GM12878 (cell line): ENCODE measurements around the gene SLC12A9. TPM values are rescaled to one million over a fixed set of nuclear protein-coding genes. Genes with fewer than 3 reads are reported as not detected.

Experiments used
- ATAC-seq: fragments of 200-7000 bp; cut with Tn5 transposase; 3 replicates; pipeline ENCODE4 v1.9.1; 2020; ENCODE audit warnings: mild to moderate bottlenecking, moderate library complexity
- BruUV-seq: library from RNA; stranded (reverse); fragments of 400-500 nt; replicated peaks from 2 replicates; lab custom pipeline; 2021; lab: Mats Ljungman, UMichigan
- CTCF ChIA-PET: fragments of 300-600 bp; sonication (Branson Sonifier 250); formaldehyde crosslinking; extraction: SDS; loops from one replicate; lab custom pipeline; 2021; ENCODE audit warnings: inconsistent platforms; lab: Yijun Ruan, JAX
- POLR2A ChIA-PET: fragments of 350-600 bp; formaldehyde crosslinking; extraction: SDS; loops from one replicate; lab custom pipeline; 2021; ENCODE audit warnings: inconsistent platforms; lab: Charles Lee
- RAD21 ChIA-PET: fragments of 300-600 bp; sonication (Branson Sonifier 250); formaldehyde crosslinking; loops from one replicate; lab custom pipeline; 2023; ENCODE audit warnings: antibody characterized with exemption; ENCODE audit not compliant: unreplicated experiment; lab: Charles Lee
- SMC1A ChIA-PET: fragments of 300-600 bp; sonication (Branson Sonifier 250); formaldehyde crosslinking; loops from one replicate; lab custom pipeline; 2023; ENCODE audit not compliant: unreplicated experiment, uncharacterized antibody; lab: Charles Lee
- DNase-seq: peaks from one replicate; pipeline ENCODE4 v3.0.0-alpha.2; 2011; ENCODE audit warnings: low read depth, low spot score
- FAIRE-seq: peaks from 3 replicates; lab custom pipeline; 2011; peaks lifted over from hg19 to GRCh38; lab: Jason Lieb, UNC
- H2AFZ ChIP-seq: 2 replicates; pipeline ENCODE4 v1.6.0; 2011; ENCODE audit warnings: low read depth, low read length, control low read depth; ENCODE audit not compliant: control insufficient read depth
- H3K27ac ChIP-seq: 2 replicates; pipeline ENCODE4 v1.5.1; 2011; ENCODE audit warnings: control low read depth; ENCODE audit not compliant: control insufficient read depth, insufficient read depth
- H3K27me3 ChIP-seq, 2 experiments: replicated peaks in 1 of 2; 2 replicates each; pipeline versions ENCODE4 v1.6.0 to v1.6.1; 2011; ENCODE audit warnings: low read length in 1 of 2; ENCODE audit not compliant: control insufficient read depth in 2 of 2, insufficient read depth in 2 of 2
- H3K36me3 ChIP-seq, 2 experiments: 2 replicates each; pipeline ENCODE4 v1.5.1; 2011; ENCODE audit warnings: low read length in 1 of 2; ENCODE audit not compliant: control insufficient read depth in 2 of 2, insufficient read depth in 2 of 2
- H3K4me1 ChIP-seq: 2 replicates; pipeline ENCODE4 v1.6.1; 2011; ENCODE audit warnings: mild to moderate bottlenecking, low read length, moderate library complexity, mixed read lengths; ENCODE audit not compliant: control insufficient read depth, insufficient read depth
- H3K4me2 ChIP-seq: 2 replicates; pipeline ENCODE4 v1.6.0; 2011; ENCODE audit warnings: control low read depth; ENCODE audit not compliant: control insufficient read depth, insufficient read depth
- H3K4me3 ChIP-seq: fragments of 200-600 bp; sonication (generic); 2 replicates; pipeline ENCODE4 v1.5.1; 2016
- H3K79me2 ChIP-seq: 2 replicates; pipeline ENCODE4 v1.6.0; 2011; ENCODE audit warnings: low read length; ENCODE audit not compliant: control insufficient read depth, insufficient read depth
- H3K9ac ChIP-seq: 2 replicates; pipeline ENCODE4 v1.8.0; 2011; ENCODE audit warnings: low read length, control low read depth, mixed read lengths; ENCODE audit not compliant: control insufficient read depth, insufficient read depth
- H3K9me3 ChIP-seq: replicated peaks from 3 replicates; pipeline ENCODE4 v1.5.1; 2011; ENCODE audit warnings: mild to moderate bottlenecking, low read length; ENCODE audit not compliant: control insufficient read depth, insufficient read depth
- H4K20me1 ChIP-seq: 2 replicates; pipeline ENCODE4 v1.6.0; 2011; ENCODE audit not compliant: control insufficient read depth, insufficient read depth
- CREB1 ChIP-seq: IDR thresholded peaks from 2 replicates; pipeline ENCODE4 v1.6.1; 2012; ENCODE audit warnings: low read depth, mild to moderate bottlenecking, inconsistent platforms
- CREM ChIP-seq: IDR thresholded peaks from 2 replicates; pipeline ENCODE4 v1.6.1; 2014; ENCODE audit warnings: antibody characterized with exemption, low read depth
- EZH2 ChIP-seq: IDR thresholded peaks from 2 replicates; pipeline ENCODE4 v1.6.1; 2012; ENCODE audit warnings: low read depth, mild to moderate bottlenecking, control low read depth, inconsistent platforms, low read length, borderline replicate concordance; ENCODE audit not compliant: control insufficient read depth
- IKZF1 ChIP-seq: fragments of 450-650 bp; conservative IDR thresholded peaks from 2 replicates; pipeline ENCODE4 v1.6.1; 2017; ENCODE audit warnings: antibody characterized with exemption, mild to moderate bottlenecking
- JUNB ChIP-seq: IDR thresholded peaks from 2 replicates; pipeline ENCODE4 v1.6.1; 2016; ENCODE audit warnings: antibody characterized with exemption, mild to moderate bottlenecking
- NFIC ChIP-seq: IDR thresholded peaks from 2 replicates; pipeline ENCODE4 v1.6.1; 2012; ENCODE audit warnings: low read depth, mild to moderate bottlenecking, inconsistent platforms, low read length, moderate library complexity
- NFYA ChIP-seq: IDR thresholded peaks from 2 replicates; pipeline ENCODE4 v1.6.1; 2011; ENCODE audit warnings: low read depth, mild to moderate bottlenecking, low read length, improper control_type of control experiment, borderline replicate concordance
- NR2F1 ChIP-seq: fragments of 450-650 bp; conservative IDR thresholded peaks from 2 replicates; pipeline ENCODE4 v1.6.1; 2017; ENCODE audit warnings: mild to moderate bottlenecking
- POLR2AphosphoS5 ChIP-seq: IDR thresholded peaks from 2 replicates; pipeline ENCODE4 v1.6.1; 2011; ENCODE audit warnings: mild to moderate bottlenecking, low read length, inconsistent platforms
- RBBP5 ChIP-seq: fragments of 200-600 bp; sonication (generic); conservative IDR thresholded peaks from 2 replicates; pipeline ENCODE4 v1.6.1; 2016
- RUNX3 ChIP-seq: IDR thresholded peaks from 2 replicates; pipeline ENCODE4 v1.6.1; 2012; ENCODE audit warnings: low read length, inconsistent platforms
- SMARCA5 ChIP-seq: fragments of 450-650 bp; IDR thresholded peaks from 2 replicates; pipeline ENCODE4 v1.6.1; 2017; ENCODE audit warnings: mild to moderate bottlenecking
- SREBF1 ChIP-seq: IDR thresholded peaks from 2 replicates; pipeline ENCODE4 v1.6.1; 2012; ENCODE audit warnings: mild to moderate bottlenecking, low read length
- STAT3 ChIP-seq: IDR thresholded peaks from 2 replicates; pipeline ENCODE4 v1.6.1; 2011; ENCODE audit warnings: low read depth, low read length, improper control_type of control experiment
- ZBTB40 ChIP-seq: fragments of 450-650 bp; IDR thresholded peaks from 2 replicates; pipeline ENCODE4 v1.6.1; 2016; ENCODE audit warnings: mild to moderate bottlenecking, moderate library complexity, borderline replicate concordance
- ZNF592 ChIP-seq: fragments of 450-650 bp; IDR thresholded peaks from 2 replicates; pipeline ENCODE4 v1.6.1; 2017; ENCODE audit warnings: mild to moderate bottlenecking, moderate library complexity
- WGBS: methylation state at CpG from one replicate; pipeline ENCODE4 v1.1.6; 2016; ENCODE audit warnings: low lambda C conversion rate; ENCODE audit not compliant: insufficient replicate concordance, insufficient coverage; ENCODE audit errors: missing lambda C conversion rate; 5-methylcytosine and 5-hydroxymethylcytosine counted together
- in situ Hi-C: fragments of 300-500 bp; cut with MboI; formaldehyde crosslinking; loops from 9 replicates; pipeline ENCODE4 v1.14.3; 2018; ENCODE audit warnings: mixed read lengths
- intact Hi-C: fragments of 100-400 bp; cut with micrococcal nuclease; formaldehyde crosslinking; loops from one replicate; pipeline ENCODE4 v1.14.2; 2022; ENCODE audit not compliant: unreplicated experiment
- polyA plus RNA-seq, 11 experiments: library from polyadenylated mRNA; depleted of rRNA in 4 of 11; unstranded in 6 of 11; stranded (reverse) in 5 of 11; fragments of >200 nt; fragmentation: Nextera tagmentation in 4 of 11; fragmentation: Illumina TruSeq in 1 of 11; extraction: Ambion mirVana in 4 of 11; extraction: Trizol in 1 of 11; gene quantifications; 1 replicate in 1 of 11; 2 replicates in 10 of 11; pipeline versions ENCODE4 v1.2.1 to v1.2.3, GENCODE V29; 2011 to 2016; ENCODE audit warnings: inconsistent platforms in 2 of 11, missing spikeins in 2 of 11, low read depth in 1 of 11
- total RNA-seq, 4 experiments: library from RNA; depleted of rRNA in 3 of 4; stranded (reverse); fragments of >200 nt in 3 of 4; fragmentation: Illumina TruSeq in 1 of 4; extraction: Trizol in 1 of 4; gene quantifications; 2 replicates each; pipeline versions ENCODE4 v1.2.1 to v1.2.3, GENCODE V29; 2013 to 2021
- TF ChIP-seq, protein P1 (sequence below): IDR thresholded peaks from 2 replicates; pipeline ENCODE4 v1.6.1; 2012; ENCODE audit warnings: low read depth, low read length, improper control_type of control experiment

Gene SLC12A9
- total and polyA plus RNA-seq, 10 of the 15 experiments (the other 5 are each of a cell fraction or from before 2014, with no cell fraction given): 0.24 to 18.5 (median 9.4) TPM

DNA sequence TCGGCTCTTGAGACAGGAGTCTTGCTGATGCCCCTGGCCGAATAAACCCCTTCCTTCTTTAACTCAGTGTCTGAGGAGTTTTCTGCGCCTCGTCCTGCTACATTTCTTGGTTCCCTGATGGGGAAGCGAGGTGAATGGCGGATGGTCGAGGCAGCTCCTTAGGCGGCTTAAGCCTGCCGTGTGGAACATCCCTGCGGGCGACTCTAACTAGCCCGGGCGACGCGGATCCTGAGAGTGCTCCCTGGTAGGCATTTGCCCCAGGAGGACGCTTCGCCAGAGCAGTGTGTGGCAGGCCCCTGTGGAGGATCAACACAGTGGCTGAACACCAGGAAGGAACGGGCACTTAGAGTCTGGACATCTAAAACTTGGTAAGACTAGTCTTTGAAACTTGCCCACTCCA is 13.2 kb upstream of the SLC12A9 start:
- BruUV-seq: no TSS peak
- ChIA-PET RAD21 (no interaction called here), CTCF (no interaction called here), SMC1A (no interaction called here), POLR2A (no interaction called here)
- Histone ChIP-seq H3K27me3 (no peaks in the 10 kb centered on the region), H4K20me1 (no peaks in the 10 kb centered on the region), H3K4me3 (no peak overlapping the region), H3K4me1 (no peaks in the 10 kb centered on the region; the same call in 1 of the 2 replicates), H3K27ac (no peak overlapping the region), H3K79me2 (no peaks in the 10 kb centered on the region), H3K9ac (no peak overlapping the region), H3K9me3 (no peaks in the 10 kb centered on the region), H2AFZ (no peak overlapping the region), H3K4me2 (no peak overlapping the region), H3K36me3 (no peaks in the 10 kb centered on the region)
- in situ Hi-C loops: no loop called here
- no peak for ATAC-seq
- DNase-seq: no peak
- no peak for FAIRE-seq
- intact Hi-C loops: loop anchor here (5.0 kb wide), 1 partner anchor 37 kb away; no protein-coding TSS in a partner anchor
- 90% methylated on average over 18 of the region's 18 CpGs for WGBS
- TF ChIP-seq NFIC: no peak
- TF ChIP-seq POLR2AphosphoS5: no peak
- TF ChIP-seq ZBTB40: no peak
- no peak for TF ChIP-seq EZH2
- no peak for TF ChIP-seq NFYA
- TF ChIP-seq IKZF1: no peak
- TF ChIP-seq CREB1: no peak
- TF ChIP-seq NR2F1: no peak
- TF ChIP-seq, protein P1, sequence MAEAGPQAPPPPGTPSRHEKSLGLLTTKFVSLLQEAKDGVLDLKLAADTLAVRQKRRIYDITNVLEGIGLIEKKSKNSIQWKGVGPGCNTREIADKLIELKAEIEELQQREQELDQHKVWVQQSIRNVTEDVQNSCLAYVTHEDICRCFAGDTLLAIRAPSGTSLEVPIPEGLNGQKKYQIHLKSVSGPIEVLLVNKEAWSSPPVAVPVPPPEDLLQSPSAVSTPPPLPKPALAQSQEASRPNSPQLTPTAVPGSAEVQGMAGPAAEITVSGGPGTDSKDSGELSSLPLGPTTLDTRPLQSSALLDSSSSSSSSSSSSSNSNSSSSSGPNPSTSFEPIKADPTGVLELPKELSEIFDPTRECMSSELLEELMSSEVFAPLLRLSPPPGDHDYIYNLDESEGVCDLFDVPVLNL: no peak
- TF ChIP-seq SREBF1: no peak
- no peak for TF ChIP-seq STAT3
- no peak for TF ChIP-seq ZNF592
- TF ChIP-seq JUNB: no peak
- TF ChIP-seq SMARCA5: no peak
- no peak for TF ChIP-seq RUNX3
- TF ChIP-seq RBBP5: no peak
- no peak for TF ChIP-seq CREM
